ENCODE results near the gene PAMR1.

GRCh38 chr11:35511666-35512065 is 13.8 kb downstream of the PAMR1 start:
- TF ChIP-seq CTCF (IDR thresholded peaks at IDR 0.05) (no peak), POLR2A (IDR thresholded peaks at IDR 0.05) (no peak)
